HepG2 (cell line): ENCODE data around the gene TMEM260. TPM values are rescaled to one million over a fixed set of nuclear protein-coding genes. Genes with fewer than 3 reads are reported as not detected.

Source experiments
- ATF3 ChIP-seq: sonication (generic); formaldehyde crosslinking; IDR thresholded peaks from 2 replicates; pipeline ENCODE4 v1.4.0; 2020; ENCODE audit warnings: missing genetic modification reagents
- DDIT3 ChIP-seq: sonication (generic); formaldehyde crosslinking; IDR thresholded peaks from 2 replicates; pipeline ENCODE4 v1.4.0; 2020; ENCODE audit warnings: mild to moderate bottlenecking, missing genetic modification reagents
- DMAP1 ChIP-seq: IDR thresholded peaks from 2 replicates; pipeline ENCODE4 v1.6.1; 2016
- DR1 ChIP-seq: sonication (generic); formaldehyde crosslinking; IDR thresholded peaks from 2 replicates; pipeline ENCODE4 v1.8.0; 2021; ENCODE audit warnings: mild to moderate bottlenecking, missing genetic modification reagents, inconsistent platforms
- FIP1L1 ChIP-seq: fragments of 200-400 bp; formaldehyde crosslinking; IDR thresholded peaks from 2 replicates; pipeline ENCODE4 v1.6.1; 2018; ENCODE audit warnings: low read depth, mild to moderate bottlenecking, low read length, moderate library complexity, borderline replicate concordance; ENCODE audit not compliant: insufficient read depth
- FOXK1 ChIP-seq: sonication (generic); formaldehyde crosslinking; IDR thresholded peaks from 2 replicates; pipeline ENCODE4 v1.4.0; 2020; ENCODE audit warnings: low read depth, missing genetic modification reagents, borderline replicate concordance
- GMEB2 ChIP-seq: IDR thresholded peaks from 2 replicates; pipeline ENCODE4 v1.6.1; 2016; ENCODE audit warnings: missing biosample characterization, missing genetic modification reagents, low read depth
- HES4 ChIP-seq: sonication (generic); formaldehyde crosslinking; IDR thresholded peaks from 2 replicates; pipeline ENCODE4 v1.9.0; 2021; ENCODE audit warnings: mild to moderate bottlenecking, missing genetic modification reagents, borderline replicate concordance
- HOXA3 ChIP-seq: sonication (generic); formaldehyde crosslinking; IDR thresholded peaks from 2 replicates; pipeline ENCODE4 v1.5.0; 2020; ENCODE audit warnings: missing genetic modification reagents
- PLSCR1 ChIP-seq: sonication (generic); formaldehyde crosslinking; IDR thresholded peaks from 2 replicates; pipeline ENCODE4 v1.5.0; 2020; ENCODE audit warnings: missing genetic modification reagents, mild to moderate bottlenecking, borderline replicate concordance
- RAD21 ChIP-seq: fragments of 450-650 bp; formaldehyde crosslinking; IDR thresholded peaks from 2 replicates; pipeline ENCODE4 v1.5.0; 2020; ENCODE audit warnings: mild to moderate bottlenecking
- RXRB ChIP-seq: IDR thresholded peaks from 2 replicates; pipeline ENCODE4 v1.6.1; 2016; ENCODE audit warnings: borderline replicate concordance, missing genetic modification reagents, missing compliant biosample characterization
- SMAD3 ChIP-seq: sonication (generic); formaldehyde crosslinking; IDR thresholded peaks from 2 replicates; pipeline ENCODE4 v1.4.0; 2020; ENCODE audit warnings: missing genetic modification reagents
- SP1 ChIP-seq, 2 experiments: fragments of 450-650 bp in 1 of 2; sonication (generic) in 1 of 2; formaldehyde crosslinking in 1 of 2; IDR thresholded peaks; 2 replicates each; pipeline versions ENCODE4 v1.4.0 to v1.6.1; 2016 to 2020; ENCODE audit warnings: missing genetic modification reagents in 1 of 2
- YEATS2 ChIP-seq: sonication (generic); formaldehyde crosslinking; IDR thresholded peaks from 2 replicates; pipeline ENCODE4 v1.4.0; 2020; ENCODE audit warnings: missing genetic modification reagents, borderline replicate concordance
- ZBTB33 ChIP-seq: sonication (generic); formaldehyde crosslinking; IDR thresholded peaks from 2 replicates; pipeline ENCODE4 v1.4.0; 2020; ENCODE audit warnings: missing genetic modification reagents
- ZBTB42 ChIP-seq: sonication (generic); formaldehyde crosslinking; IDR thresholded peaks from 2 replicates; pipeline ENCODE4 v1.5.0; 2020; ENCODE audit warnings: mild to moderate bottlenecking, missing genetic modification reagents
- ZNF362 ChIP-seq: sonication (generic); formaldehyde crosslinking; IDR thresholded peaks from 2 replicates; pipeline ENCODE4 v1.4.0; 2020; ENCODE audit warnings: missing genetic modification reagents, mild to moderate bottlenecking, borderline replicate concordance
- ZNF552 ChIP-seq: sonication (generic); formaldehyde crosslinking; IDR thresholded peaks from 2 replicates; pipeline ENCODE4 v1.9.0; 2022; ENCODE audit warnings: missing genetic modification reagents, mild to moderate bottlenecking, borderline replicate concordance
- ZNF562 ChIP-seq: sonication (generic); formaldehyde crosslinking; IDR thresholded peaks from 2 replicates; pipeline ENCODE4 v1.8.0; 2022; ENCODE audit warnings: missing genetic modification reagents, borderline replicate concordance
- ZNF569 ChIP-seq: sonication (generic); formaldehyde crosslinking; IDR thresholded peaks from 2 replicates; pipeline ENCODE4 v1.5.0; 2020; ENCODE audit warnings: mild to moderate bottlenecking, missing genetic modification reagents, moderate library complexity, borderline replicate concordance
- ZNF644 ChIP-seq: IDR thresholded peaks from 2 replicates; pipeline ENCODE4 v1.6.1; 2016; ENCODE audit warnings: low read depth
- ZNF782 ChIP-seq: sonication (generic); formaldehyde crosslinking; IDR thresholded peaks from 2 replicates; pipeline ENCODE4 v1.4.0; 2020; ENCODE audit warnings: missing genetic modification reagents, mild to moderate bottlenecking, borderline replicate concordance
- polyA plus RNA-seq, 8 experiments: library from polyadenylated mRNA; depleted of rRNA in 3 of 8; stranded (reverse) in 7 of 8; unstranded in 1 of 8; fragments of >200 nt; fragmentation: Illumina TruSeq in 4 of 8; extraction: Trizol in 4 of 8; gene quantifications; 2 replicates each; pipeline versions ENCODE4 v1.2.1 to v1.2.3, GENCODE V29; 2011 to 2016; ENCODE audit warnings: low read depth in 4 of 8, missing spikeins in 1 of 8, mixed read lengths in 1 of 8; ENCODE audit not compliant: insufficient read depth in 1 of 8
- total RNA-seq, 5 experiments: library from RNA; depleted of rRNA; stranded (reverse); fragments of >200 nt; fragmentation: Illumina TruSeq; extraction: Trizol; gene quantifications; 2 replicates each; pipeline ENCODE4 v1.2.3, GENCODE V29; 2016; ENCODE audit warnings: low read depth in 1 of 5

The TMEM260 gene
- total and polyA plus RNA-seq, 2 of the 13 experiments (the other 11 are each of a cell fraction or from before 2014, with no cell fraction given) = 7.7 to 9.3 TPM

- TF ChIP-seq ZBTB33 (no peak), DDIT3 (CRISPR knock-in tag) (no peak), DR1 (CRISPR knock-in tag) (no peak), ZNF562 (CRISPR knock-in tag) (no peak), DMAP1 (CRISPR knock-in tag) (no peak), ZNF569 (CRISPR knock-in tag) (no peak), PLSCR1 (CRISPR knock-in tag) (no peak), ZNF782 (CRISPR knock-in tag) (no peak), ZNF552 (CRISPR knock-in tag) (no peak), GMEB2 (no peak), ATF3 (CRISPR knock-in tag) (no peak), ZBTB42 (CRISPR knock-in tag) (no peak), RXRB (CRISPR knock-in tag) (peak; percentile 36; the same call in 1 of the 2 replicates), ZNF644 (CRISPR knock-in tag) (0 out of 2 replicates have a peak, but pooled peaks have one; percentile 39), FIP1L1 (no peak), HES4 (CRISPR knock-in tag) (no peak), RAD21 (peak; percentile 70), SP1 (IDR thresholded peaks at IDR 0.05) (no peak), SP1 (CRISPR knock-in tag; IDR thresholded peaks at IDR 0.05) (no peak), ZNF362 (peak; percentile 84), FOXK1 (peak; percentile 21; the same call in 1 of the 2 replicates), SMAD3 (0 out of 2 replicates have a peak, but pooled peaks have one; percentile 42), YEATS2 (CRISPR knock-in tag) (no peak), HOXA3 (no peak)
These were observed 23.6 kb upstream of the TMEM260 start (continued) for GRCh38 chr14:56555921-56556570.
